ENCODE measurements around the gene SSX2B. TPM values are rescaled to one million over a fixed set of nuclear protein-coding genes. Genes with fewer than 3 reads are reported as not detected.
"Not testable (repeated sequence)": the region's sequence is repeated elsewhere in the genome, so short reads cannot be mapped to it uniquely, and the experiment has no call there.

The SSX2B gene, protein sequence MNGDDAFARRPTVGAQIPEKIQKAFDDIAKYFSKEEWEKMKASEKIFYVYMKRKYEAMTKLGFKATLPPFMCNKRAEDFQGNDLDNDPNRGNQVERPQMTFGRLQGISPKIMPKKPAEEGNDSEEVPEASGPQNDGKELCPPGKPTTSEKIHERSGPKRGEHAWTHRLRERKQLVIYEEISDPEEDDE
- total RNA-seq = 0.26 TPM

DNA sequence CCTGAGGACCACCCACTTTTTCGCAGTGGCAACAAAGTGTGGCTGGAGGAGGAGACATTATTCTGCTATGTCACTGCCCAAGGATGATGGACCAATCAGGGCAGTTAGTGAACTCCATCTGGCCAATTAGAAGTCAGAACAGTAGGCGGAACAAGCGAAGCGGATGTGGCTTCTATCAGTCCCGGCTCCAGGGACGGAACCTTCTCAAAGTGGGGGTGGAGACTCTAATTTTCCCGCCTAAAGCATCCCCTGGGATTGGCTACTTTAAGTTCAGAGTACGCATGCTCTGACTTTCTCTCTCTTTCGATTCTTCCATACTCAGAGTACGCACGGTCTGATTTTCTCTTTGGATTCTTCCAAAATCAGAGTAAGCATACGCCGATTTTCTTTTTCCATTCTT lies at the start of gene SSX2B:
TSS of gene SSX2B (plus strand) at position 301 of the 400 bp plus-strand sequence. CDS start 1,429 bp downstream, outside the sequence.
- not testable (repeated sequence) for DNase-seq (ENCODE audit: low spot score)

DNA sequence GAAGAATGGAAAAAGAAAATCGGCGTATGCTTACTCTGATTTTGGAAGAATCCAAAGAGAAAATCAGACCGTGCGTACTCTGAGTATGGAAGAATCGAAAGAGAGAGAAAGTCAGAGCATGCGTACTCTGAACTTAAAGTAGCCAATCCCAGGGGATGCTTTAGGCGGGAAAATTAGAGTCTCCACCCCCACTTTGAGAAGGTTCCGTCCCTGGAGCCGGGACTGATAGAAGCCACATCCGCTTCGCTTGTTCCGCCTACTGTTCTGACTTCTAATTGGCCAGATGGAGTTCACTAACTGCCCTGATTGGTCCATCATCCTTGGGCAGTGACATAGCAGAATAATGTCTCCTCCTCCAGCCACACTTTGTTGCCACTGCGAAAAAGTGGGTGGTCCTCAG lies 44.0 kb upstream of the SSX2B start, which contains the start of gene SSX2:
TSS of gene SSX2 (minus strand) at position 101 of the 400 bp plus-strand sequence. CDS start 1,429 bp downstream, outside the sequence.
- not testable (repeated sequence) for DNase-seq (ENCODE audit: low spot score)

DNA sequence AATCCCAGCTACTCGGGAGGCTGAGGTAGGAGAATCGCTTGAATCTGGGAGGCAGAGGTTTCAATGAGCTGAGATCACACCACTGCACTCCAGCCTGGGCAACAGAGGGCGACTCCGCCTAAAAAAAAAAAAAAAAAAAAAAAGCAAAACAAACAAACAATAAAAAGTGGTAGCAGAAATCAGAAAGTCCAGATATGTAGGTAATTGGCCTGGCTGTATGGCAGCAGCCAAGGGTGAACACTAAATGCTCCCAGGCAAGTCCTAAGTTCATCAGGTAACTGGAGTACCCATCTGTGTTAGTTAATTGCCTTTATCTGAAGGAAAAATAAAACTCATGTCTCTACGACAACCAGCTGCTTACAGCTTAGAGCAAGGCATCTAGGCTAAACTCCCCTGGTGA lies 14.9 kb downstream of the SSX2B start:
- DNase-seq (ENCODE audit: low spot score) = not testable (repeated sequence)

DNA sequence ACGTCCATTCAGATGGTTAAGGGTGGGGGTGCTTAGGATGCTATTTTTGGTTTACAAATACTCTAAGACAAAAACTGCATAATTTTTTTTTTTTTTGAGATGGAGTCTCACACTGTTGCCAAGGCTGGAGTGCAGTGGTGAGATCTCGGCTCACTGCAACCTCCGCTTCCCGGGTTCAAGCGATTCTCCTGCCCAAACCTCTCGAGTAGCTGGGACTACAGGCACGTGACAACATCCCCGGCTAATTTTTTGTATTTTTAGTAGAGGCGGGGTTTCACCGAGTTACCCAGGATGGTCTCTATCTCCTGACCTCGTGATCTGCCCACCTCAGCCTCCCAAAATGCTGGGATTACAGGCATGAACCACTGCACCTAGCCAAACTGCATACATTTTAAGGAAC lies 22.5 kb downstream of the SSX2B start:
- not testable (repeated sequence) for DNase-seq (ENCODE audit: low spot score)

DNA sequence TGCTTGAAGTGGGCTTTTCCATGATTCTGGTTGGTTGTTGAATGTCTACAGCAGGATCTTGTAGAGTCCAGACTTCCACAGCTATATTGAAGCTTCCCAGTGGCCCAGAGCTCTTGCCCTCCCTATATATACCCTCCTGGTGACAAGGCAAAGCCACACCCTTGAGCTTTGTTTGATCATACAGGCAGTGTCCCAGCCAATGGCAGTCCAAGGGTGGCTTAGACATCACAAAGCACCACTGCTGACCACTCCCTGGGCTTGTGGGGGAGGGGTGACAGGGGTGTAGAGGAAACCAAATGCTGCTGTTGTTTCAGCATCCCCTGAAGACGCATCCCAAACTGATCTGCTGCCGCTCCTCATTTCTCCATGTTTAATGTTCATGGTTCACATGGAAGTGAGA lies 46.3 kb downstream of the SSX2B start, which contains the start of gene SPANXN5:
TSS of gene SPANXN5 (minus strand) at position 101 of the 400 bp plus-strand sequence. CDS start at position 22, 79 bp downstream.
- not testable (repeated sequence) for DNase-seq (ENCODE audit: low spot score)

DNA sequence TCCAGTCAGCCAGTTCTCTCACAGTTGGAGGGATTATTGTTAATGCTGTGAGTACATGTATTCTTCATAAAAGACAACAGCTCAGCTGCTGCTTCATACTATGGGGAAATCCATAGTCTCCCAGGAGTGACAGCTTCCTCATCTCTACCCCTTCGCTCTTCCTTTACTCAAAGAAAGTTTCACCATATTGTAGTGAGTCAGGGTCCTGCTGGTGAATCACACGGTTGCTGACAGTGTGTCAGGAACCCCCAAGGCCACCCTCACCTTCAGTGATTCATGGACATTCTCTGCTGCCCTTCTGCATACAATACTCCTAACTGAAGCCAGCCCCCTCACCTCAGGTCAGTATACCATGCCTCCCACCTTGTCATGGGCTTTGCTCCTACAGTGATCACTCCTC lies 53.8 kb downstream of the SSX2B start:
- DNase-seq (ENCODE audit: low spot score) = not testable (repeated sequence)

Other genes with a start within 250 kb of the SSX2B start
- not detected for gene XAGE1B, start 234.2 kb upstream of the SSX2B start, total RNA-seq
- gene SSX7, start 96.4 kb upstream of the SSX2B start, total RNA-seq = not detected
- not detected for gene SSX2, start 44.1 kb upstream of the SSX2B start, total RNA-seq
- gene SPANXN5, start 46.2 kb downstream of the SSX2B start, total RNA-seq = not detected
- gene XAGE5, start 60.0 kb downstream of the SSX2B start, total RNA-seq = not detected
- not detected for gene XAGE3, start 116.8 kb downstream of the SSX2B start, total RNA-seq
- 12.4 TPM for gene FAM156B, start 146.1 kb downstream of the SSX2B start, total RNA-seq
- gene FAM156A, start 207.3 kb downstream of the SSX2B start, total RNA-seq = 22.4 TPM